K562 (cell line): Measurements from ENCODE around the gene FSTL4. TPM values are rescaled to one million over a fixed set of nuclear protein-coding genes. Genes with fewer than 3 reads are reported as not detected.

Experiments
- ATAC-seq: fragments of 200-7000 bp; cut with Tn5 transposase; 3 replicates; pipeline ENCODE4 v1.9.1; 2020; ENCODE audit warnings: moderate library complexity
- BruUV-seq: library from RNA; stranded (reverse); fragments of 400-500 nt; replicated peaks from 2 replicates; lab custom pipeline; 2021; lab: Mats Ljungman, UMichigan
- CTCF ChIA-PET: fragments of 300-600 bp; formaldehyde crosslinking; extraction: SDS; loops from one replicate; lab custom pipeline; 2021; ENCODE audit warnings: low intra/inter-chr PET ratio; lab: Yijun Ruan, JAX
- POLR2A ChIA-PET: fragments of 300-600, 350-650 bp; sonication (Branson Sonifier 250); formaldehyde crosslinking; extraction: SDS; loops from one replicate; lab custom pipeline; 2021; ENCODE audit warnings: antibody characterized with exemption, inconsistent platforms; lab: Yijun Ruan, JAX
- DNase-seq, 4 experiments: peaks; one replicate each; pipeline versions ENCODE4 v3.0.0 to v3.0.0-alpha.2; 2011 to 2018; ENCODE audit warnings: low spot score in 3 of 4, mixed read lengths in 3 of 4; ENCODE audit errors: extremely low read depth in 1 of 4
- FAIRE-seq: peaks from 2 replicates; lab custom pipeline; 2011; peaks lifted over from hg19 to GRCh38; lab: Jason Lieb, UNC
- H2AFZ ChIP-seq: 2 replicates; pipeline ENCODE4 v1.6.0; 2011; ENCODE audit warnings: low read depth, low read length, control low read depth, inconsistent platforms
- H3K27ac ChIP-seq: fragments of 200-600 bp; 3 replicates; pipeline ENCODE4 v1.8.0; 2011; ENCODE audit warnings: low read depth, mild to moderate bottlenecking, control low read depth, inconsistent platforms, low read length, moderate library complexity, mixed read lengths; ENCODE audit errors: extremely low read depth
- H3K27me3 ChIP-seq, 2 experiments: fragments of 300-600 bp in 1 of 2; 2 replicates in 1 of 2; 3 replicates in 1 of 2; pipeline versions ENCODE4 v1.6.0 to v1.8.0; 2011; ENCODE audit warnings: inconsistent platforms in 2 of 2, low read length in 2 of 2, mild to moderate bottlenecking in 1 of 2, mixed read lengths in 1 of 2, moderate library complexity in 1 of 2; ENCODE audit not compliant: control insufficient read depth in 2 of 2, insufficient read depth in 2 of 2
- H3K36me3 ChIP-seq: fragments of 300-600 bp; 3 replicates; pipeline ENCODE4 v1.8.0; 2011; ENCODE audit warnings: mild to moderate bottlenecking, low read length, inconsistent platforms; ENCODE audit not compliant: control insufficient read depth, insufficient read depth
- H3K4me1 ChIP-seq, 2 experiments: fragments of 200-600 bp in 1 of 2; replicated peaks in 1 of 2; 2 replicates in 1 of 2; 3 replicates in 1 of 2; pipeline versions ENCODE4 v1.5.1 to v1.8.0; 2011; ENCODE audit warnings: inconsistent platforms in 2 of 2, low read length in 2 of 2, mild to moderate bottlenecking in 1 of 2, mixed read lengths in 1 of 2, moderate library complexity in 1 of 2; ENCODE audit not compliant: control insufficient read depth in 2 of 2, insufficient read depth in 2 of 2
- H3K4me2 ChIP-seq: 2 replicates; pipeline ENCODE4 v1.6.1; 2011; ENCODE audit warnings: low read length, control low read depth, inconsistent platforms, mixed read lengths; ENCODE audit not compliant: insufficient read depth
- H3K4me3 ChIP-seq: fragments of 200-600 bp; sonication (generic), shearing (Covaris generic); 2 replicates; pipeline ENCODE4 v1.5.1; 2016; ENCODE audit warnings: control low read depth, inconsistent platforms
- H3K79me2 ChIP-seq: fragments of 200-600 bp; 3 replicates; pipeline ENCODE4 v1.8.0; 2011; ENCODE audit warnings: low read length, inconsistent platforms; ENCODE audit not compliant: control insufficient read depth, insufficient read depth
- H3K9ac ChIP-seq, 2 experiments: 2 replicates each; pipeline versions ENCODE4 v1.6.0 to v1.6.1; 2011; ENCODE audit warnings: low read depth in 2 of 2, low read length in 2 of 2, control low read depth in 1 of 2, inconsistent platforms in 1 of 2, mild to moderate bottlenecking in 1 of 2, mixed read lengths in 1 of 2; ENCODE audit not compliant: insufficient read depth in 1 of 2
- H3K9me1 ChIP-seq: one replicate; pipeline ENCODE4 v1.6.0; 2011; ENCODE audit warnings: inconsistent platforms, mild to moderate bottlenecking, low read length, moderate library complexity; ENCODE audit not compliant: control insufficient read depth, insufficient read depth
- H3K9me3 ChIP-seq: replicated peaks from 2 replicates; pipeline ENCODE4 v1.5.1; 2011; ENCODE audit warnings: low read depth, low read length, inconsistent platforms; ENCODE audit not compliant: control insufficient read depth, insufficient read depth
- H4K20me1 ChIP-seq: replicated peaks from 2 replicates; pipeline ENCODE4 v1.6.1; 2011; ENCODE audit warnings: low read length, inconsistent platforms, mixed read lengths; ENCODE audit not compliant: control insufficient read depth, insufficient read depth
- MTA1 ChIP-seq: fragments of 450-650 bp; IDR thresholded peaks from 2 replicates; pipeline ENCODE4 v1.6.1; 2017; ENCODE audit warnings: borderline replicate concordance
- NFIC ChIP-seq: fragments of 450-650 bp; IDR thresholded peaks from 2 replicates; pipeline ENCODE4 v1.6.1; 2017; ENCODE audit warnings: mild to moderate bottlenecking, inconsistent platforms
- NR1H2 ChIP-seq: sonication (generic); formaldehyde crosslinking; IDR thresholded peaks from 2 replicates; pipeline ENCODE4 v1.4.0; 2020; ENCODE audit warnings: mild to moderate bottlenecking, missing genetic modification reagents
- SMARCE1 ChIP-seq: fragments of 450-650 bp; IDR thresholded peaks from 2 replicates; pipeline ENCODE4 v1.7.1; 2016; ENCODE audit warnings: mild to moderate bottlenecking
- SMC3 ChIP-seq: conservative IDR thresholded peaks from 2 replicates; pipeline ENCODE4 v1.6.1; 2011; ENCODE audit warnings: low read depth, low read length, improper control_type of control experiment; ENCODE audit not compliant: insufficient read depth
- SREBF2 ChIP-seq: sonication (generic); formaldehyde crosslinking; IDR thresholded peaks from 2 replicates; pipeline ENCODE4 v1.4.0; 2020; ENCODE audit warnings: mild to moderate bottlenecking, missing genetic modification reagents
- TCF15 ChIP-seq: fragments of 250-450 bp; sonication (Bioruptor Pico); IDR thresholded peaks from 2 replicates; pipeline ENCODE4 v1.8.0; 2022; ENCODE audit warnings: moderate library complexity, mild to moderate bottlenecking, inconsistent platforms
- ZBTB33 ChIP-seq: sonication (generic); formaldehyde crosslinking; IDR thresholded peaks from 2 replicates; pipeline ENCODE4 v1.8.1; 2023; ENCODE audit warnings: mild to moderate bottlenecking, missing genetic modification reagents
- ZFP36 ChIP-seq: fragments of 150-350 bp; IDR thresholded peaks from 2 replicates; pipeline ENCODE4 v1.6.1; 2018; ENCODE audit warnings: low read length, low read depth; ENCODE audit not compliant: partially characterized antibody
- ZNF655 ChIP-seq: fragments of 250-450 bp; sonication (Bioruptor Pico); IDR thresholded peaks from 2 replicates; pipeline ENCODE4 v1.5.0; 2021
- WGBS: fragments of 100-300 bp; shearing (Covaris generic); methylation state at CpG from one replicate; pipeline ENCODE4 v1.1.6; 2016; ENCODE audit warnings: low coverage, mixed read lengths; ENCODE audit not compliant: insufficient coverage; ENCODE audit errors: missing lambda C conversion rate; 5-methylcytosine and 5-hydroxymethylcytosine counted together
- in situ Hi-C: fragments of 300-500 bp; cut with MboI; formaldehyde crosslinking; loops from 4 replicates; pipeline ENCODE4 v1.15.0; 2018; ENCODE audit warnings: inconsistent platforms, mixed read lengths
- intact Hi-C: fragments of 100-400 bp; cut with micrococcal nuclease; formaldehyde crosslinking; loops from 2 replicates; pipeline ENCODE4 v1.14.2; 2022
- polyA plus RNA-seq, 8 experiments: library from polyadenylated mRNA; depleted of rRNA in 4 of 8; stranded (reverse) in 5 of 8; unstranded in 3 of 8; fragments of >200 nt; fragmentation: Nextera tagmentation in 2 of 8; fragmentation: Illumina TruSeq in 1 of 8; extraction: Ambion mirVana in 2 of 8; extraction: Trizol in 1 of 8; gene quantifications; 2 replicates each; pipeline versions ENCODE4 v1.2.1 to v1.2.3, GENCODE V29; 2011 to 2014; ENCODE audit warnings: inconsistent platforms in 1 of 8, missing spikeins in 1 of 8
- total RNA-seq, 7 experiments: library from RNA; depleted of rRNA in 6 of 7; stranded (reverse); fragments of >200 nt in 6 of 7; fragmentation: Illumina TruSeq in 2 of 7; extraction: Trizol in 2 of 7; gene quantifications; 2 replicates each; pipeline versions ENCODE4 v1.2.1 to v1.2.3, GENCODE V29; 2011 to 2021; ENCODE audit warnings: low replicate concordance in 1 of 7

FSTL4 gene
- total and polyA plus RNA-seq, 9 of the 15 experiments (the other 6 are each of a cell fraction or from before 2014, with no cell fraction given), result 0.08 to 0.18 (median 0.10) TPM; not detected in 5

- Histone ChIP-seq H3K4me2 (no peak overlapping the region), H3K27ac (no peak overlapping the region), H3K4me3 (no peak overlapping the region), H2AFZ (no peak overlapping the region), H3K79me2 (no peaks in the 10 kb centered on the region), H3K4me1 (no peaks in the 10 kb centered on the region), H3K9ac (no peak overlapping the region), H3K9me1 (no peaks in the 10 kb centered on the region), H4K20me1 (no peaks in the 10 kb centered on the region), H3K9me3 (no peaks in the 10 kb centered on the region), H3K27me3 (peaks cover 0 to 36% of the 10 kb centered on the region in 2 experiments; a peak in 3 of 5 replicates), H3K36me3 (no peaks in the 10 kb centered on the region)
- TF ChIP-seq MTA1, result no peak
- in situ Hi-C loops, result loop anchor here (25.0 kb wide), 1 partner anchor 341 kb away; no protein-coding TSS in a partner anchor
- FAIRE-seq (no peak), ATAC-seq (no peak), DNase-seq (no peak)
- POLR2A ChIA-PET, result interaction anchor here (0.6 to 0.7 kb wide), 2 partner anchors 198 to 569 kb away, joined by 3 read pairs; no protein-coding TSS in a partner anchor
- intact Hi-C loops, result no loop called here
- BruUV-seq, result no TSS peak
- CTCF ChIA-PET, result no interaction called here
- 0% methylated on average over 4 of the region's 4 CpGs for WGBS
Measured at GRCh38 chr5:133453084-133453780, 159.1 kb downstream of the FSTL4 start.

- FAIRE-seq, result no peak
- 0% methylated on average over 1 of the region's 1 CpG for WGBS
- no TSS peak for BruUV-seq
- Histone ChIP-seq H3K27ac (no peak overlapping the region), H3K4me2 (no peak overlapping the region), H4K20me1 (no peaks in the 10 kb centered on the region; the same call in 1 of the 2 replicates), H3K4me1 (no peaks in the 10 kb centered on the region), H3K4me3 (no peak overlapping the region), H2AFZ (no peak overlapping the region), H3K9ac (no peak overlapping the region), H3K27me3 (peaks cover 0 to 42% of the 10 kb centered on the region in 2 experiments; a peak in 3 of 5 replicates), H3K79me2 (no peaks in the 10 kb centered on the region), H3K9me1 (no peaks in the 10 kb centered on the region), H3K36me3 (no peaks in the 10 kb centered on the region), H3K9me3 (no peaks in the 10 kb centered on the region)
- no peak for DNase-seq
- ChIA-PET CTCF (no interaction called here), POLR2A (no interaction called here)
- in situ Hi-C loops, result loop anchor here (25.0 kb wide), 1 partner anchor 340 kb away; no protein-coding TSS in a partner anchor
- intact Hi-C loops, result no loop called here
- no peak for ATAC-seq
- TF ChIP-seq NR1H2 (no peak), TCF15 (no peak), SMC3 (no peak), SREBF2 (no peak), ZFP36 (no peak), SMARCE1 (no peak), NFIC (no peak), ZBTB33 (CRISPR knock-in tag) (no peak), ZNF655 (CRISPR knock-in tag) (no peak)
Measured at GRCh38 chr5:133451926-133452325, 160.4 kb downstream of the FSTL4 start.
